Metanephros (tissue), 2 donors: ENCODE measurements around the gene POTEF. TPM values are rescaled to one million over a fixed set of nuclear protein-coding genes. Genes with fewer than 3 reads are reported as not detected.

ENCODE experiments used
- small RNA-seq: library from RNA; depleted of rRNA; stranded (forward); fragments of <200 nt; gene quantifications from one replicate; pipeline ENCODE3, GENCODE V24; 2014; ENCODE audit warnings: low replicate concordance
- total RNA-seq: library from RNA; depleted of rRNA; stranded (reverse); fragments of >200 nt; gene quantifications from one replicate; pipeline ENCODE4 v1.2.3, GENCODE V29; 2014

The POTEF gene
- total RNA-seq = not detected

GRCh38 chr2:130129120-130129829 lies at the start of gene POTEF:
TSS of gene POTEF (minus strand) at chr2:130129222. CDS start at chr2:130120515, 8,707 bp downstream.

GRCh38 chr2:130145006-130145414 lies 16.0 kb upstream of the POTEF start, which contains the start of gene CCDC74B:
TSS of gene CCDC74B (minus strand) at chr2:130145112. CDS start at chr2:130144996, 116 bp downstream.

Small RNA genes within 50 kb of the gene (small RNA-seq; reads per million reads assigned to genes)
- gene AC018865.2 = not detected
- gene RNU6-1049P = not detected

Other genes starting within 250 kb of the POTEF start
- 0.23 TPM for gene RAB6C, start 149.6 kb downstream of the POTEF start, total RNA-seq
- gene CCDC74B, start 15.9 kb upstream of the POTEF start, total RNA-seq = 10.6 TPM
- gene SMPD4, start 52.4 kb upstream of the POTEF start, total RNA-seq = 55.2 TPM
- 161 TPM for gene MZT2B, start 53.0 kb upstream of the POTEF start, total RNA-seq
- gene TUBA3E, start 69.2 kb upstream of the POTEF start, total RNA-seq = not detected
- gene IMP4, start 213.7 kb upstream of the POTEF start, total RNA-seq = 42.7 TPM
- gene PTPN18, start 226.8 kb upstream of the POTEF start, total RNA-seq = 23.2 TPM